ENCODE results near the gene ARID1A. TPM values are rescaled to one million over a fixed set of nuclear protein-coding genes. Genes with fewer than 3 reads are reported as not detected.

The ARID1A gene
- total and polyA plus RNA-seq, 2 of the 4 experiments (the other 2 are of a cell fraction), result 14.0 to 40.7 TPM

GRCh38 chr1:26790551-26790953, 94.7 kb downstream of the ARID1A start:
- Histone ChIP-seq H3K4ac (ENCODE audit: low read depth, low read length) (no peak overlapping the region), H3K9me3 (ENCODE audit: control insufficient read depth, insufficient read depth, low read length) (no peaks in the 10 kb centered on the region), H4K8ac (ENCODE audit: low read depth in 2 of 2, low read length in 2 of 2) (no peak overlapping the region), H2AFZ (replicated peaks; ENCODE audit: low read length, poor library complexity) (no peak overlapping the region), H2BK120ac (ENCODE audit: low read depth, low read length) (no peak overlapping the region), H2AK5ac (ENCODE audit: low read depth, low read length) (no peak overlapping the region), H2BK5ac (ENCODE audit: low read depth, low read length, poor library complexity, severe bottlenecking) (no peak overlapping the region), H3K23ac (ENCODE audit: low read depth, low read length) (no peak overlapping the region), H4K91ac (ENCODE audit: insufficient read depth, low read depth, low read length) (no peak overlapping the region), H3K27ac (ENCODE audit: insufficient read depth, low read length) (no peak overlapping the region), H4K20me1 (ENCODE audit: insufficient read depth, low read length) (no peaks in the 10 kb centered on the region), H3K36me3 (ENCODE audit: control insufficient read depth, insufficient read depth, low read length) (peaks cover 11% of the 10 kb centered on the region), H3K27me3 (ENCODE audit: control insufficient read depth, insufficient read depth, low read length) (no peaks in the 10 kb centered on the region), H4K5ac (ENCODE audit: low read depth, low read length) (no peak overlapping the region), H3K18ac (ENCODE audit: low read depth, low read length) (no peak overlapping the region), H2AK9ac (replicated peaks; ENCODE audit: low read depth, low read length, poor library complexity) (no peak overlapping the region), H3K4me3 (ENCODE audit: insufficient read depth, low read depth, low read length) (no peak overlapping the region), H3K14ac (replicated peaks; ENCODE audit: low read depth, low read length) (no peak overlapping the region), H3K56ac (ENCODE audit: extremely low read depth, insufficient read depth, low read length) (no peak overlapping the region), H3K79me1 (ENCODE audit: low read depth in 1 of 2, low read length in 2 of 2) (peaks cover 15 to 30% of the 10 kb centered on the region in 2 experiments; a peak in 3 of 4 replicates), H3K4me1 (ENCODE audit: control insufficient read depth, insufficient read depth, low read length) (peaks cover 23% of the 10 kb centered on the region), H3K9me1 (ENCODE audit: insufficient read depth, low read length) (peaks cover 6% of the 10 kb centered on the region), H3K9ac (ENCODE audit: low read depth, low read length) (no peak overlapping the region), H2BK20ac (ENCODE audit: low read depth, low read length) (no peak overlapping the region), H3K4me2 (ENCODE audit: low read depth, low read length) (no peak overlapping the region), H2BK15ac (ENCODE audit: low read depth, low read length) (no peak overlapping the region)
- ATAC-seq (ENCODE audit: low read depth) (no peak), DNase-seq (no peak)
- POLR2A ChIA-PET (ENCODE audit: unreplicated experiment), result interaction anchor here (1.1 kb wide), 1 partner anchor 9 kb away, joined by 3 read pairs; no protein-coding TSS in a partner anchor
- CTCF ChIA-PET, result interaction anchor here (1.3 to 4.7 kb wide), 3 partner anchors 9 to 189 kb away, joined by 6 to 20 read pairs (median 6); no protein-coding TSS in a partner anchor
- TF ChIP-seq CEBPB (IDR thresholded peaks at IDR 0.05; ENCODE audit: low read depth, low read length) (no peak), MXI1 (IDR thresholded peaks at IDR 0.05; ENCODE audit: borderline replicate concordance, low read depth, low read length) (no peak)
- no TSS peak for BruUV-seq (replicated peaks)
- WGBS, 2 experiments (ENCODE audit: extremely low coverage in 2 of 2, insufficient read length in 1 of 2), result 100% methylated on average over 1 of the region's 5 CpGs; no CpG with 5 or more reads in 1 of the 2 experiments
- dilution Hi-C loops (cut with HindIII; ENCODE audit: low sequenced_read_pairs, unreplicated experiment), result loop anchor here (25.0 kb wide), 1 partner anchor 203 kb away; no protein-coding TSS in a partner anchor
- in situ Hi-C loops (cut with MboI; ENCODE audit: low sequenced_read_pairs), result no loop called here
- intact Hi-C loops (cut with micrococcal nuclease), result no loop called here
